OCI-LY7 (cell line): ENCODE data around the gene RECK. TPM values are rescaled to one million over a fixed set of nuclear protein-coding genes. Genes with fewer than 3 reads are reported as not detected.

Experiments used
- BruUV-seq: library from RNA; stranded (reverse); fragments of 400-500 nt; replicated peaks from 2 replicates; lab custom pipeline; 2021; lab: Mats Ljungman, UMichigan
- CTCF ChIA-PET: fragments of 300-600 bp; sonication (Branson Sonifier 250); formaldehyde crosslinking; loops from one replicate; lab custom pipeline; 2022; ENCODE audit warnings: antibody characterized with exemption; ENCODE audit not compliant: unreplicated experiment; lab: Charles Lee
- POLR2A ChIA-PET: fragments of 300-600 bp; sonication (Branson Sonifier 250); formaldehyde crosslinking; loops from one replicate; lab custom pipeline; 2022; ENCODE audit warnings: antibody characterized with exemption; lab: Charles Lee
- DNase-seq: peaks from one replicate; pipeline ENCODE4 v3.0.0-alpha.2; 2015; ENCODE audit warnings: low spot score
- H2AFZ ChIP-seq: fragments of 200-600 bp; sonication (generic), shearing (Covaris generic); 2 replicates; pipeline ENCODE4 v1.6.1; 2014; ENCODE audit warnings: mild to moderate bottlenecking, antibody characterized with exemption, low read length, moderate library complexity
- H3K27ac ChIP-seq: fragments of 200-600 bp; sonication (generic); 2 replicates; pipeline ENCODE4 v1.5.1; 2014; ENCODE audit warnings: mixed run types, low read depth, mild to moderate bottlenecking, moderate library complexity, low read length, inconsistent platforms; ENCODE audit not compliant: poor library complexity, severe bottlenecking
- H3K36me3 ChIP-seq: fragments of 200-600 bp; sonication (generic); 2 replicates; pipeline ENCODE4 v1.6.1; 2014; ENCODE audit warnings: mild to moderate bottlenecking, antibody characterized with exemption, low read length, moderate library complexity, mixed read lengths; ENCODE audit not compliant: insufficient read depth
- H3K4me1 ChIP-seq: fragments of 200-600 bp; sonication (generic); 2 replicates; pipeline ENCODE4 v1.5.1; 2014; ENCODE audit warnings: mild to moderate bottlenecking, low read length; ENCODE audit not compliant: insufficient read depth, poor library complexity, severe bottlenecking
- H3K4me2 ChIP-seq: fragments of 200-600 bp; sonication (generic); 2 replicates; pipeline ENCODE4 v1.6.1; 2014; ENCODE audit warnings: mild to moderate bottlenecking, low read length
- H3K4me3 ChIP-seq: fragments of 200-600 bp; sonication (generic); 2 replicates; pipeline ENCODE4 v1.5.1; 2014; ENCODE audit warnings: mild to moderate bottlenecking, low read depth, low read length; ENCODE audit not compliant: poor library complexity, severe bottlenecking
- H3K79me2 ChIP-seq: fragments of 200-600 bp; sonication (generic); 2 replicates; pipeline ENCODE4 v1.6.1; 2016; ENCODE audit warnings: low read depth, mild to moderate bottlenecking, low read length, moderate library complexity, mixed read lengths; ENCODE audit not compliant: insufficient read depth
- H3K9me2 ChIP-seq: fragments of 200-600 bp; sonication (generic); 2 replicates; pipeline ENCODE4 v1.6.1; 2016; ENCODE audit warnings: mild to moderate bottlenecking, low read length, mixed read lengths; ENCODE audit not compliant: insufficient read depth
- H3K9me3 ChIP-seq: fragments of 200-600 bp; sonication (generic); 2 replicates; pipeline ENCODE4 v1.6.1; 2014; ENCODE audit warnings: mild to moderate bottlenecking, mixed run types, low read length, mixed read lengths
- H4K20me1 ChIP-seq: fragments of 200-600 bp; sonication (generic); 2 replicates; pipeline ENCODE4 v1.6.1; 2014; ENCODE audit warnings: mild to moderate bottlenecking, antibody characterized with exemption, low read length, moderate library complexity, mixed read lengths; ENCODE audit not compliant: insufficient read depth
- EZH2phosphoT487 ChIP-seq: fragments of 200-600 bp; sonication (generic); IDR thresholded peaks from 2 replicates; pipeline ENCODE4 v1.6.1; 2018; ENCODE audit warnings: low read depth, borderline replicate concordance, mild to moderate bottlenecking, mixed run types, antibody characterized with exemption, low read length, moderate library complexity, mixed read lengths
- intact Hi-C: fragments of 100-400 bp; cut with micrococcal nuclease; formaldehyde crosslinking; loops from one replicate; pipeline ENCODE4 v1.10.0; 2022; ENCODE audit not compliant: unreplicated experiment
- total RNA-seq, 2 experiments: library from RNA; depleted of rRNA in 1 of 2; stranded (reverse); fragments of >200 nt in 1 of 2; shearing (Covaris generic) in 1 of 2; gene quantifications; 2 replicates each; pipeline ENCODE4 v1.2.3, GENCODE V29; 2014 to 2022
- TF ChIP-seq, protein P1 (sequence below): fragments of 200-600 bp; sonication (generic); conservative IDR thresholded peaks from 2 replicates; pipeline ENCODE4 v1.5.1; 2014; ENCODE audit warnings: mild to moderate bottlenecking, antibody characterized with exemption, low read length, moderate library complexity, mixed read lengths

RECK gene
- total RNA-seq, 2 experiments from 2014 or later: 3.0 to 6.5 TPM

DNA sequence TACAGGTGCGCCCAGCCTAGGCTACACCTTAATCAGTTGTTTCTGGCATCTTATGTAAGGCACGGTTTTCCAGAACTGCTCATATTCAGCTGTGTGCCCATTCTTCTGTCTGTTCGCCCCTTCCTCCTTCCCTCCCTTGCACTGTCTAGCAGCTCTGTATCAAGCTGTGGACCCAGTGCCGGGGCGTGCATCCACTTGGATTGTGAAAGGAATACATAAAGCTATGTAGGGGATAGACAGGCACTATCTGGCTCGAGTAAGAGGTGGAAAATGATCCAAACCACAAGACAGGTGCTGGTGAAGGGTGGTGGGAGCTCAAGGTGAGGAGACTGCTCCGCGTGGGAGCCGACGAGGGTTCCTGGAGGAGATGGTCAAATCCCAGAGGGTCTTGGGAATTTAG lies 101.8 kb downstream of the RECK start:
- Histone ChIP-seq H3K36me3 (no peaks in the 10 kb centered on the region), H3K27ac (no peak overlapping the region), H3K9me2 (no peaks in the 10 kb centered on the region), H2AFZ (no peak overlapping the region), H3K79me2 (no peaks in the 10 kb centered on the region), H3K4me2 (no peak overlapping the region), H3K4me3 (no peak overlapping the region), H3K4me1 (peaks cover 14% of the 10 kb centered on the region), H4K20me1 (no peaks in the 10 kb centered on the region), H3K9me3 (no peaks in the 10 kb centered on the region)
- intact Hi-C loops: no loop called here
- ChIA-PET POLR2A (no interaction called here), CTCF (no interaction called here)
- DNase-seq: no peak
- no TSS peak for BruUV-seq
- TF ChIP-seq, protein P1, sequence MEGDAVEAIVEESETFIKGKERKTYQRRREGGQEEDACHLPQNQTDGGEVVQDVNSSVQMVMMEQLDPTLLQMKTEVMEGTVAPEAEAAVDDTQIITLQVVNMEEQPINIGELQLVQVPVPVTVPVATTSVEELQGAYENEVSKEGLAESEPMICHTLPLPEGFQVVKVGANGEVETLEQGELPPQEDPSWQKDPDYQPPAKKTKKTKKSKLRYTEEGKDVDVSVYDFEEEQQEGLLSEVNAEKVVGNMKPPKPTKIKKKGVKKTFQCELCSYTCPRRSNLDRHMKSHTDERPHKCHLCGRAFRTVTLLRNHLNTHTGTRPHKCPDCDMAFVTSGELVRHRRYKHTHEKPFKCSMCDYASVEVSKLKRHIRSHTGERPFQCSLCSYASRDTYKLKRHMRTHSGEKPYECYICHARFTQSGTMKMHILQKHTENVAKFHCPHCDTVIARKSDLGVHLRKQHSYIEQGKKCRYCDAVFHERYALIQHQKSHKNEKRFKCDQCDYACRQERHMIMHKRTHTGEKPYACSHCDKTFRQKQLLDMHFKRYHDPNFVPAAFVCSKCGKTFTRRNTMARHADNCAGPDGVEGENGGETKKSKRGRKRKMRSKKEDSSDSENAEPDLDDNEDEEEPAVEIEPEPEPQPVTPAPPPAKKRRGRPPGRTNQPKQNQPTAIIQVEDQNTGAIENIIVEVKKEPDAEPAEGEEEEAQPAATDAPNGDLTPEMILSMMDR: no peak
- TF ChIP-seq EZH2phosphoT487: no peak

DNA sequence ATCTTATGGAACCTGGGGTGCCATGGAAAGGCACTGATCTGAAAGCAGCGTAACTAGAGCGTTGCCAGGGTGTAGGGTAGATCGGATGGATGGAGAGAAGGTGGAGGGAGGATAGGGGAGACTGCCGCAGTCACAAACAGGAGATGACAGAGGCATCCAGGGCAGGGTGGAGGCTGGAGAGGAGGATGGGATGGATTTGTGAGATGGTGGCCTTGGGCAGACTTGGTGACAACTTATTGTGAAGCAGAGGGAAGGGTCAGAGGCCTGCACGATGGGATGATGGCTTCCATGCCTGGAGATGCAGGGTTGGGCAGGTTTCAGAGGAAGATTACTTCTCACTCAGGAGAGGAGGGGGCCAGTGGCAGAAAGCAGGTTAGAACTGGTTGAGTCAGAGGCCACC lies 102.2 kb downstream of the RECK start:
- POLR2A ChIA-PET: interaction anchor here (1.2 kb wide), 2 partner anchors 9 to 16 kb away, joined by 3 to 4 read pairs; no protein-coding TSS in a partner anchor
- Histone ChIP-seq H2AFZ (no peak overlapping the region), H3K36me3 (no peaks in the 10 kb centered on the region), H3K79me2 (no peaks in the 10 kb centered on the region), H3K4me2 (no peak overlapping the region), H3K9me2 (no peaks in the 10 kb centered on the region), H3K27ac (no peak overlapping the region), H3K9me3 (no peaks in the 10 kb centered on the region), H3K4me1 (peaks cover 14% of the 10 kb centered on the region), H3K4me3 (no peak overlapping the region), H4K20me1 (no peaks in the 10 kb centered on the region)
- TF ChIP-seq, protein P1: no peak
- TF ChIP-seq EZH2phosphoT487: no peak
- intact Hi-C loops: no loop called here
- no peak for DNase-seq
- no TSS peak for BruUV-seq
- CTCF ChIA-PET: no interaction called here
